Stromal cell of bone marrow (primary cell): ENCODE results near the gene FXN.
A peak's percentile ranks its signal among the peaks of the same experiment; 100 is the strongest.
"Not testable (repeated sequence)": the region's sequence is repeated elsewhere in the genome, so short reads cannot be mapped to it uniquely, and the experiment has no call there.

Experiments used
- DNase-seq: peaks from one replicate; pipeline ENCODE4 v3.0.0-alpha.2; 2012; ENCODE audit warnings: low read depth

Gene FXN

DNA sequence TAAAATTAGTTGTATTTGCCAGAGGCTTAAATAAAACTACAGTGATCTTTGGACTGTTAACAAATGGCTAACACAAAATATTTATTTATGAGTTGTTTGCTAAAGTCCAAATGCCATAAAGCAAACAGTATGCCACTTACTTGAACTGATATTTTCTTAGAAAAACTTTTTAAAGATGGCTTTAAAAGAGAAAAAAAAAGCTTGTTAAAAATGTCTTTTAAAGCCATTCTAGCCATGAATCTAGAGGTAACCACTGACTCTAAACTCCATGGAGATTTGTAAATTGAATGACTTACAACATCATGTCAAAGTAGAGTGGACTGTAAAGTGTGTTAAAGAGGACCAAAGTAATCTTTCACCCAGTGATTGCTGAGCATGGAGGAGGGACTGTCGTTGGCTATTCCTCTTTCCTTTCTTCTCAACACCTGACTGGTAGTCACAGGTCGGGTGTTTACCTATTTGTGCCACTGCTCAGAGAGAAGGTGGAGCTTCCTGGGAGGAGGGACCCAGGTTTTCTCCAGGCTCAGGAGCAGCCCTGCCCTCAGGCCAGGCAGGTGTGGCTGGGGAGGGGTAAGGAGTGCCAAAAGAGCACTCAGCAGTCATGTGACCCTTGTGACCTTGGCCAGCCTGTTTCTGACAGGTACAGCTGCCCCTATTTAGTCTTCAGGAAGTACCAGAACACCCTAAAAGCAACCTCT, 69.4 kb downstream of the FXN start:
- no peak for DNase-seq

- DNase-seq, result no peak
Measured at GRCh38 chr9:69107771-69108170, 72.2 kb downstream of the FXN start.

DNA sequence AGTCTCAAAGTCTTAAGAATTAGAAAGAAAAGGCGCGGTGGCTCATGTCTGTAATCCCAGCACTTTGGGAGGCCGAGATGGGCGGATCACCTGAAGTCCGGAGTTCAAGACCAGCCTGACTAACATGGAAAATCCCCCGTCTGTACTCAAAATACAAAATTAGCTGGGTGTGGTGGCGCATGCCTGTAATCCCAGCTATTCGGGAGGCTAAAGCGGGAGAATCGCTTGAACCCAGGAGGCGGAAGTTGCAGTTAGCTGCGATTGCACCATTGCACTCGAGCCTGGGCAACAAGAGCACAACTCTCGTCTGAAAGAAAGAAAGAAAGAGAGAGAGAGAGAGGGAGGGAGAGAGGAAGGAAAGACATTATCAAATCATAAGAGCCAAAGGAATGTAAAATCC, 73.2 kb downstream of the FXN start:
- DNase-seq, result not testable (repeated sequence)

GRCh38 chr9:69109152-69109551, 73.6 kb downstream of the FXN start:
- DNase-seq, result no peak

DNA sequence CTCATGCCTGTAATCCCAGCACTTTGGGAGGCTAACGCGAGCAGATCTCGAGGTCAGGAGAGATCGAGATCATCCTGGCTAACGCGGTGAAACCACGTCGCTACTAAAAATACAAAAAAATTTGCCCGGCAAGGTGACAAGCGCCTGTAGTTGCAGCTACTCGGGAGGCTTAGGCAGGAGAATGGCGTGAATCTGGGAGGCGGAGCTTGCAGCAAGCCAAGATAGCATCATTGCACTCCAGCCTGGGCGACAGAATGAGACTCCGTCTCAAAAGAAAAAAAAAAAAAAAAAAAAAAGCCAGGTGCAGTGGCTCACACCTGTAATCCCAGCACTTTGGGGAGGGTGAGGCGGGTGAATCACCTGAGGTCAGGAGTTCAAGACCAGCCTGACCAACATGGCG, 77.1 kb downstream of the FXN start:
- not testable (repeated sequence) for DNase-seq

GRCh38 chr9:69115621-69116020, 80.1 kb downstream of the FXN start:
- DNase-seq, result peak; percentile 59

GRCh38 chr9:69118656-69119055, 83.1 kb downstream of the FXN start:
- no peak for DNase-seq

DNA sequence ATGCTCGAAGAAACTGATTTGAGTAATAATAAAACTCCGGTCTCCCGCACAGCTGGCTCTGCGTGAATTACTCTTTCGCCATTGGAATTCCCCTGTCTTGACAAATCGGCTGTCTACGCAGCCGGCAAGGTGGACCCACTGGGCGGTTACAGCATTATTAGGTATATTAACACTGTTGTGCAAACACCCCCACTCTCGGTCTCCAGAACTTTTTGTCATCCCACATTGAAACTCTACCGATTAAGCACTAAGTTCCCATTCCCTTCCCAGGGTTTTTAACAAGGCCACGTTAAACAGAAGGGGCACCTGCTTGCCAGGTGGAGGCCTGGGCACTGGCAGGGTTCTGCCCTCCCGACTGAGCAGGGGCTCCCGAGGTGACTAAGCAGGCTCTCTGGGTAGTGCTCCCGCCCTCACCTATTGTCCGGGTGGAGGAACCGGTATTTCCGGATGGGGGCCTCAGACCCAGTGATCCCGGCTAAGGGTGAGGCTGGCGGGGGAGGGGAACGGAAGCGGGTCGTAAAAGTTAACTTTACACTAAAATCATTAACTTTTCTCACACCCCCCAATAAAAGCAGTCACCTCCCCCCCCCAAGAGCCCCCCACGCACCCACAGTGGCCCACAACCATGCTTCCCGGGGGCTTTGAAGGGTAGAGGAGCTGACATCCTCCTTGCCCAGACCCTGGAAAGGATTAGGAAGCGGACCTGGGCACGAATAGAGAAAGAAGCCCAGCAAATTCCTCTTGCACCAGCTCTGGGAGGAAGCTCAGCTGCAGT, 85.0 kb downstream of the FXN start:
- no peak for DNase-seq

DNA sequence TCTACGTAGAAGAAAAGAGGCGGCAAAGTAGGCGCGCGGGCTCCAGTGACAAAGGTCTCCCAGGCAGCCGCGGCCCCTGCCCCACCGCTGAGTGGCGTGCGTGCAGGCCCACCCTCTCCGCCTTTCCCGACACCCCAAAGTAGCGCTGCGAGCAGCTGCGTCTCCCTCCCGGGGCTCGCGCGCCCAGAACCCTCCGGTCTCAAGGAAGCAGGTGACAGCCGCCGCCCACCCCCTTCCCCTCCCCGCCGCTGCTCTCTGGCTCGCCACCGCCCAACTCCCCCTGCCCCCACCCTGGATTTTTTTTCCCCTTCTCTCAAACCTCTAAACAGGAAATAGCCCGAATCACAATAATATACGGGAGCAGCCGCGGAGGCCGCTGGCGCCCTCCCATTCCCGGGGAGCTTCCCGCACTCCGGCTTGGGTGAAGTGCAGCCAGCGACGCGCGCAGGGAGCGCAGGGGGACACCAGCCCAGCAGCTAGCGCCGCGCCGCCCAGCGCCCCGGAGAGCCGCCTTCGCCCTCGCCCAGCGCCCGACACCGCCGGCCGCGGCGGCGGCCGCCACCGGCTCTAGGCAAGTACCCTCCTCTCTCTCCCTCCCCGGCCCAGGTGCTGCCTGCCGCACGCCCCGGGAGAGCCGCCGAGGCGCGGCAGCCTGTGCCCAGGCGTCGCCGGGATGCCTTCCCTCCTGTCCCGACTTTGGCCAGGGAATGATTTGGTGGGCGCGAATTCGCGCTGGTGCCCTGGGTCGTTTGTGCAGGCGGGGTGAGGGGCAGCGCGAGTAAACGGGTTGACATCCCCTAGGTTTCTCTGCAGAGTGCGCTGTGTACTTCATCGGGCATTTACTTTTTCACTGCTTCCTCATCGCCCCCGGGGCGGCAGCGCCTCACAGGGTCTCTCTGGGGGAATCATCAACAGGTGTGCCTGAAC, 85.9 kb downstream of the FXN start:
- no peak for DNase-seq

DNA sequence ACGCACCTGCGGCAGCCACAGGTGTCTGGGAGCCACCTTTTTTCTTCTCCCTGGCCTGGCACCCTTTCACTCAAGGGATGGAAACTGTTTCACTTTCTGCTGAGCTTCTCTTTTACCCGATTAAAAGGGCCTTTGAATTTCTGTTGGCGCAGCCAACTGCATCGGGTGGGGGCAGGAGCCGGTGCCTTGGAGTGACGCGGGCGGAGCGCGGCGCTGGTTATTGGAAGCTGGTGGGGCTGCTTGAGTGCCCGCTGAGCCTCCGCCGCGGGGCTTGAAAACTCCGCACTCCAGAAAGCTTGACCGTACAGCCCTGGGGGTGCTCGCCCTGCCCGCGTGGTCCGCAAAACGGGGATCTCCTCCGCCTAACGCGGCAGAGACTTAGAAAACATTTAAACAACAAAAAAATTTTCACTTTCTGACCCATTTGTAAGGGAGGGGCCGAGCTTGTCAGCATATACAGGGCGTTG, 86.6 kb downstream of the FXN start:
- DNase-seq, result no peak

- no peak for DNase-seq
Measured at GRCh38 chr9:69122549-69123141, 87.1 kb downstream of the FXN start.

DNA sequence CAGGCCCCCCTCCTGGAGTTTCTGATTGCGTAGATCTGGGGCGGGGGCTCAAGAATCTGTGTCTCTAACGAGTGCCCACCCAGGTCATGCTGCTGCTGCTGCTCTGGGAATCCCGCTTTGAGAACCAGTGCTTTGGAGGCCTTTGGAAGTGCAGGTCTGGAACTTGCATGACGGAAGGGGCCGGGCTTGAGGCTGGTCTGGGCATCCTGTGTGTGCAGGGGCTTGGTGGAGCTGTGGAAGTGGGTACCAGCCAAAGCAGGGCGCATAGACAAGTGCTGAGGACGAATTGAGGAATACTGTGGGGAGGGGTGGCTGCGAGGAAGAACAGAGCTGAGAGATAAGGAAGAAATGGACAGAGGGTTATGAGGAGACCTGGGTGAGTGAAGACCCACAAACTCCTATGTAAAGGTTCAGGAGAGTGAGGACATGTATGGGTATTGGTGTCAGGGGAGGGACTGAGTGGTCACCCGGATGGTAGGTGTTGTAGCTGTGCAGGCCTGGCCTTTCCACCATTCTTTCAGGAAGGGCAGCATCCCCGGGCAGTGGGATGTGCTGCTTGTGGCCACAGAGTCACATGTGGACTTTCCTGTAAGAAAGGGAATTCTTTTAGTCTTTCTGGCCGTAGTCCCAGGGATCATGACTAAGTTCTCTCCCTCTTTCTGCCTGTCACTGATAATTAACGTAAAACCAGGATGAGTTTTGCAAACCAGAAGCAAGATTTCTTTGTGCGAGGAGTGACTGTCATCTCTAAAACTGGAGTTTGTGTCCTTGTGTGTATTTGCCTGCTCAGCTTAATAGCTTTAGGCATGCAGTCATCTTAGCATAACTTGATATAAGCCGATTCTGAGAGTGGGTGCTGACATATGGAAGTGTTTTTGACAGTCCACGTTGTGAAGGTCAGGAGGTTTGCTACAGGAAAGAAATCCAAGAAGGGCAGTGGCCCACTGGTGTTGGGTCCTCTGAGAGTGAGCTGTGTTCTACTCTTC, 95.2 kb downstream of the FXN start:
- DNase-seq, result peak; percentile 80

DNA sequence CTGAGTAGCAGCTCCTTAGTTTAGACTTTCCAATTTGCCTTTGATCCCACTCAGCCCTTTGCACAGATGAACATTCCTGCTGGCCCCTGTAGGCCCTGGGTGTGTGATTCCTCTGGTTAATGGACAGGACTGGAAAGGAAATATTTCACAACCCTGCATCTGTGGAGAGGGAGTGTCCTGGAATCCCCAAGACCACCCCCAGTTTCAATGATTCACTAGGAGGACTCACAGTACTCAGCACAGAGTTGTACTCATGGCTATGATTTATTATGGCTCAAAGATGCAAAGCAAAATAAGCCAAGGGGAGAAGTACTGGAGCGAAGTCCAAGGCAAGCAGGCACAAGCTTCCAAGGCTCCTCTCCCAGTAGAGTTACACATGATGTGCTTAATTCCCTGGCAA, 96.1 kb downstream of the FXN start:
- DNase-seq, result peak; percentile 95

DNA sequence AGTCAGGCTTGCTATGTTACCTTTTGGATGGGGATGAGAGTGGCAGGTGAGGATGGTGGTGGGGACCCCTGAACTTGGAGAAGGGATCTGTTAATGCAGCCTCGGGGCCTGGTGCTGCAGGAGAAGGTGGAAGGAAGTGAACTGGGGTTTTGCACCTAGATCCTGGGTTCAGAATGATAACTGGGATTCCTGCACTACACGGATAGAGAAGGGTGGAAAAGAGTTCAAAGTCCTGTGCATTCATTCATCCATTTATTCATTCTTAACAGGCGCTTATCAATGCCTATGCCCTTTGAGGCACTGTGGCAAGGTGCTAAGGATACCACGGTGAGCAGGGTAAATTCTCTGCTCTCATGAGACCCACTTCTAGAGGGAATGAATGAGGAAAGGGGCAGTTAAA, 96.8 kb downstream of the FXN start:
- DNase-seq, result no peak

DNA sequence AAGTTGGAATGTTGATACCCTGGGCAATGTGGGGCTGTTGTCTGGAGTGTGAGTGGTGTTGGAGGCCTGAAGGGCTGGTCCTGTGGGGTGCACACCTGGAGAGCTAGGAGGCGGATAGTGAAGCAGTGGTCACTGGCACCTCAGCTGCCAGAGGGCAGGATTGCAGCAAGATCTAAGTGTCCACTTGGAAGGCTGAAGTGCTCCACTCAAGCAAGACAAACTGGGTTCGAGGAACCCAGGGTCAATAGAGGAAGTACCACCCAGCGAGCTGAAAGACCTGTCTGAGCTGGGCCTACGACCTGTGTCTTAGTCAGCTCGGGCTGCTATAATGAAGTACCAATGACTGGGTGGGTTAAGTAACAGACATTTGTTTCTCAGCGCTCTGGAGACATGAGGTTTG, 98.9 kb downstream of the FXN start:
- DNase-seq, result no peak

DNA sequence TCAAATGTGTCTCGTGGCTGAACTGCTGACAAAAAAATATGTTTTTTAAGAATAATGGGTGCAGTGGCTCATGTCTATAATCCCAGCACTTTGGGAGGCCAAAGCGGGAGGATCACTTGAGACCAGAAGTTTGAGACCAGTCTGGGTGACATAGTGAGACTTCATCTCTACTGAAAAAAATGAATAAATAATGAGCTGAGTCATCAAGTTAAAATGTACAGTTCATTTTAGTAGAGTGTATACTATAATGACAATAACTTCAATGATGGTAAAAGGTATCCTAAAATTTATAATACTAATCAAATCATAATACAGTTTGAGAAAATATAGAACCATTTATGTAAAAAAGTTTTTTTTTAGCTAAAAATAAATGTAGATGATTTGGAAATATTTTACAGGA, 100.6 kb downstream of the FXN start:
- DNase-seq, result no peak

DNA sequence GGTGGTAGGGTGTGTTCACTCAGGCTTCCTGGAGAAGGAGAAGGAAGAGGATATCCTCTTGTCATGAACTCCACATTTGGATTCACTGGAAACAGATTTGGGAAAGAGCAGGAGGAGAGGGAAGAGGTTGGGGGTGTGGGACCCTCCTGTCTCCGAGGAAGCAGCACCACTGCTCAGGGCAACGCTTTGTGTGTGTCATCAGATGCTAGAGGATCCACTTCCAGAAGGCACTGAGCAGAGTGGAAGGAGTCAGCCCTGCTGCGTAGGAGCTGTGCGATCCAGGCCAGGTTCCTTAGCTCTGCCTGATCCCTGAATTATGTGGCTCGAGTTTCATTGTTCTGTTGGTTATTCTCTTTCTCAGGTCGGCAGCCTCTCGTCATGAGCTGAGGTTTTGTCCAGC, 101.2 kb downstream of the FXN start:
- no peak for DNase-seq

DNA sequence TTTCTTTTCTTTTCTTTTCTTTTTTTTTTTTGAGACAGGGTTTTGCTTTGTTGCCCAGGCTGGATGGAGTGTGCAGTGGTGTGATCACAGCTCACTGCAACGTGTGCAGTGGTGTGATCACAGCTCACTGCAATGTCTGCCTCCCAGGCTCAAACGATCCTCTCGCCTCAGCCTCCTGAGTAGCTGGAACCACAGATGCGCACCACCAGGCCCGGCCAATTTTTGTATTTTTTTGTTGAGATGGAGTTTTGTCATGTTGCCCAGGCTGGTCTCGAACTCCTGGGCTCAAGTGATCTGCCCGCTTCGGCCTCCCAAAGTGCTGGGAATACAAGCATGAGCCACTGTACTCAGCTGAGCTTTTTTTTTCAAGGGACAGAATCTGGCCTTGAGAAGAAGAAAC, 101.8 kb downstream of the FXN start:
- DNase-seq, result no peak

DNA sequence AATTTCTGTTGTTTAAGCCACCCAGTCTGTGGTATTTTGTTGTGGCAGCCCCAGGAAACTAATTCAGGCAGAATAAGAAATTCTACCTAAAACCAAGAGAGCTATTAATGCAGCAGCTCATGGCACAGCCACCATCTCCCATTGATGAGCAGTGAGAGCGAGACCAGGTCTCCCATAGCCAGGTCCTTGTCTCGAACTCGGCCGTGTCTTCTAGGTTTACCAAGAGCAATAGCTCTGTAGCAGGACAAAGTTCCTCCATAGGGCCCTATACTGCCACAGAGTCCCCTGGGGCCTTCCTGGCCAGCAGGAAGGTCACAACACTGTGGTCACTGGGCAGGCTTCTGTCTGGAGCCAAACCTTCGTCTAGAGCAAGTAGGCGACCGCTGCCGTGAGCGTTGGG, 104.0 kb downstream of the FXN start:
- no peak for DNase-seq

DNA sequence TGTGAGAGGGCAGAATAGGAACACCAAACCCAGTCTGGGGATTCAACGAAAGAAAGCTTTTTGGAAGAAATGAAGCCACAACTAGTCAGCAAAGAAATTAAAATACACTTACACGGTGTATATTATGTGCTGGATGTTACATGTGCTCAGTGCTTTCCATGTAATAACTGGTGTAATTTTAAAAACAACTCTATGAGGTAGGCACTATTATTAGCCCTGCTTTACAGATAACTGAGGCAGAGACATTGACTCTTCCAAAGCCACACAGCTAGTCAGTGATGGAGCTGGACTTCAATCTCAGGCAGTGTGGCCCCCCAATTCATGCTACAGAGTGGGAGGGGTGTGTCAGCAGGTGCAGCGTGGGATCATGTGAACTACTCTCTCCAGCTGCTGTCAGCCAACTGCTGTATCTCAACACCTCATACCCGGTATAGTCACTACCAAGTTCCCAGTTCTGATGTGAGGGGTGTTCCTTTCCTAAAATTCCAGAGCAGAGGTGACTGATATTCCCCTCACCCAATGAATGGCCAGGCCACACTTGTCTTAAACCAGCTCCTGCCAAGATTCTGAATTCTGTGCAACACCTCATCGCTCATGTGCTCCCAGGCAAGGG, 104.7 kb downstream of the FXN start:
- no peak for DNase-seq

GRCh38 chr9:69141851-69142250, 106.3 kb downstream of the FXN start:
- no peak for DNase-seq
